Adrenal gland (tissue), 12 donors: Measurements from ENCODE around the gene BSN. TPM values are rescaled to one million over a fixed set of nuclear protein-coding genes. Genes with fewer than 3 reads are reported as not detected.

Source experiments
- DNase-seq, 7 donors: peaks; one replicate each; pipeline ENCODE4 v3.0.0-alpha.2; 2019 to 2020
- H3K27ac ChIP-seq, 5 donors: fragments of 200-600 bp; sonication (generic) in 4 of 5; 1 replicate in 3 of 5; 2 replicates in 2 of 5; pipeline versions ENCODE4 v1.5.1 to v1.8.0; 2016 to 2020; ENCODE audit warnings: mild to moderate bottlenecking in 1 of 5
- H3K27me3 ChIP-seq: fragments of 200-600 bp; 2 replicates; pipeline ENCODE4 v1.8.0; 2021
- H3K36me3 ChIP-seq, 2 donors: fragments of 200-600 bp; replicated peaks in 1 of 2; 1 replicate in 1 of 2; 2 replicates in 1 of 2; pipeline versions ENCODE4 v1.5.1 to v1.8.0; 2018 to 2022
- H3K4me1 ChIP-seq, 2 donors: fragments of 200-600 bp; replicated peaks in 1 of 2; 1 replicate in 1 of 2; 2 replicates in 1 of 2; pipeline versions ENCODE4 v1.5.1 to v1.8.0; 2018 to 2021
- H3K4me3 ChIP-seq, 4 donors: fragments of 200-600 bp; sonication (generic) in 3 of 4; one replicate each; pipeline ENCODE4 v1.5.1; 2016 to 2018
- H3K9me3 ChIP-seq, 3 donors: fragments of 200-600 bp; sonication (generic) in 1 of 3; replicated peaks in 1 of 3; 1 replicate in 2 of 3; 2 replicates in 1 of 3; pipeline versions ENCODE4 v1.5.1 to v1.8.0; 2016 to 2021
- POLR2A ChIP-seq, 2 donors: fragments of 450-650 bp; IDR thresholded peaks; one replicate each; pipeline ENCODE4 v1.6.1; 2017; ENCODE audit warnings: antibody characterized with exemption in 2 of 2, mild to moderate bottlenecking in 2 of 2, moderate library complexity in 1 of 2
- WGBS, 4 donors: extraction: QIAGEN DNeasy Blood & Tissue Kit in 2 of 4; methylation state at CpG; one replicate each; pipeline versions ENCODE4 v1.1.5 to v1.1.7; 2013 to 2017; 5-methylcytosine and 5-hydroxymethylcytosine counted together
- intact Hi-C, 2 donors: fragments of 100-400 bp; cut with DNase I; formaldehyde crosslinking; loops; one replicate each; pipeline versions ENCODE4 v1.14.1 to v1.15.0; 2022 to 2023
- polyA plus RNA-seq, 3 donors: library from polyadenylated mRNA; stranded (reverse); fragments of 200-250 nt in 2 of 3; fragments of 350-450 nt in 1 of 3; fragmentation: Illumina TruSeq in 1 of 3; extraction: RNeasy Lipid Tissue Mini Kit (QIAGEN cat#74804) in 1 of 3; gene quantifications; one replicate each; pipeline ENCODE4 v1.2.3, GENCODE V29; 2013 to 2014
- total RNA-seq, 9 donors: library from RNA; depleted of rRNA in 4 of 9; stranded (reverse); fragments of >200 nt in 4 of 9; fragments of 120-200 nt in 1 of 9; fragmentation: NEBNext Ultra II Directional in 1 of 9; extraction: Animal tissue kit (Norgen Biotek cat#: 25700) in 1 of 9; gene quantifications; one replicate each; pipeline versions ENCODE4 v1.1.0 to v1.2.4, GENCODE V29; 2013 to 2023
- TF ChIP-seq, protein P1 (sequence below), 6 experiments: fragments of 450-650 bp in 4 of 6; fragments of 200-600 bp in 2 of 6; sonication (generic) in 1 of 6; IDR thresholded peaks; 1 replicate in 5 of 6; 2 replicates in 1 of 6; pipeline versions ENCODE4 v1.5.1 to v1.8.0; 2016 to 2021; ENCODE audit warnings: antibody characterized with exemption in 6 of 6, mild to moderate bottlenecking in 2 of 6, moderate library complexity in 1 of 6
- donor health status: healthy with polysubstance abuse.
- donor health status: Bipolar disorder and iron deficiency.
- donor health status: DM: yes; HTN: yes; CAD: no.
- donor health status: DM: no; HTN: no; CAD: no.
- donor health status: DM: no; HTN: no; CAD: no.
- donor health status: DM: yes; HTN: yes; CAD: no.

Gene BSN
- total and polyA plus RNA-seq, 12 donors = 0.27 to 4.6 (median 1.5) TPM

DNA sequence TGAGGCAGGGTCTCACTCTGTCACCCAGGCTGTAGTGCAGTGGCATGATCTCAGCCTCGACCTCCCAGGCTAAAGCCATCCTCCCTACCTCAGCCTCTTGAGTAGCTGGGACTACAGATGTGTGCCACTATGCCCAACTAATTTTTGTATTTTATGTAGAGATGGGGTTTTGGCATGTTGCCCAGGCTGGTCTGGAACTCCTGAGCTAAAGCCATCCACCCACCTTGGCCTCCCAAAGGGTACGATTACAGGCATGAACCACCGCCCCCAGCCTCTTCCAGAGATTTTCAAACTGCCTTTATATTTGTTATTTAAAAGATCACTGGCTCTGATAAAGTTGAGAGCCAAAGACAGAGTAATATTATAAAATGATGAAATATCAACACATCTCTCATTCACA lies 37.3 kb downstream of the BSN start:
- intact Hi-C loops = no loop called here
- Histone ChIP-seq H3K4me1 (no peaks in the 10 kb centered on the region), H3K36me3 (no peaks in the 10 kb centered on the region), H3K4me3 (no peak overlapping the region), H3K9me3 (no peaks in the 10 kb centered on the region), H3K27me3 (no peaks in the 10 kb centered on the region), H3K27ac (no peak overlapping the region)
- no peak for DNase-seq
- 77 to 89% (median 81%) methylated on average over 3 of the region's 3 CpGs for WGBS, 4 donors
- no peak for TF ChIP-seq POLR2A (IDR thresholded peaks at IDR 0.05)
- TF ChIP-seq, protein P1, sequence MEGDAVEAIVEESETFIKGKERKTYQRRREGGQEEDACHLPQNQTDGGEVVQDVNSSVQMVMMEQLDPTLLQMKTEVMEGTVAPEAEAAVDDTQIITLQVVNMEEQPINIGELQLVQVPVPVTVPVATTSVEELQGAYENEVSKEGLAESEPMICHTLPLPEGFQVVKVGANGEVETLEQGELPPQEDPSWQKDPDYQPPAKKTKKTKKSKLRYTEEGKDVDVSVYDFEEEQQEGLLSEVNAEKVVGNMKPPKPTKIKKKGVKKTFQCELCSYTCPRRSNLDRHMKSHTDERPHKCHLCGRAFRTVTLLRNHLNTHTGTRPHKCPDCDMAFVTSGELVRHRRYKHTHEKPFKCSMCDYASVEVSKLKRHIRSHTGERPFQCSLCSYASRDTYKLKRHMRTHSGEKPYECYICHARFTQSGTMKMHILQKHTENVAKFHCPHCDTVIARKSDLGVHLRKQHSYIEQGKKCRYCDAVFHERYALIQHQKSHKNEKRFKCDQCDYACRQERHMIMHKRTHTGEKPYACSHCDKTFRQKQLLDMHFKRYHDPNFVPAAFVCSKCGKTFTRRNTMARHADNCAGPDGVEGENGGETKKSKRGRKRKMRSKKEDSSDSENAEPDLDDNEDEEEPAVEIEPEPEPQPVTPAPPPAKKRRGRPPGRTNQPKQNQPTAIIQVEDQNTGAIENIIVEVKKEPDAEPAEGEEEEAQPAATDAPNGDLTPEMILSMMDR (IDR thresholded peaks at IDR 0.05) = no peak

DNA sequence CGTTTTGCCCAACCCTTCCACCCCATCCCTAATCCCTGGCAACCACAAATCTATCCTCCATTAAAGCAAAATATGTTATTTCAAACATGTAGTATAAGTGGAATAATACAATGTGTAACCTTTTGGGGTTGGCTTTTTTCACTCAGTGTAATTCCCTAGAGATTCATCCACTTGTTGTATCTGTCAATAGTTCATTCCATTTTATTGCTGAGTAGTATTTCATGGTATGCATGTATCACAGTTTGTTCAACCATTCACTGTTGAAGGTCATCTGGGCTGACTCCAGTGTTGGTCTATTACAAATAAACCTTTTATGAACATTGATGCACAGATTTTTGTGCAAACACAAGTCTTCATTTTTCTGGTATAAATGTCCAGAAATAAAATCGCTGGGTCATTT lies 38.8 kb downstream of the BSN start:
- H3K4me3 ChIP-seq = no peak overlapping the region
- no peak for TF ChIP-seq POLR2A (IDR thresholded peaks at IDR 0.05)
- TF ChIP-seq, protein P1 (IDR thresholded peaks at IDR 0.05) = no peak
- no peaks in the 10 kb centered on the region for H3K27me3 ChIP-seq
- no peaks in the 10 kb centered on the region for H3K36me3 ChIP-seq
- no peaks in the 10 kb centered on the region for H3K9me3 ChIP-seq
- H3K4me1 ChIP-seq = no peaks in the 10 kb centered on the region
- DNase-seq = no peak
- intact Hi-C loops = no loop called here
- H3K27ac ChIP-seq = no peak overlapping the region
- 70 to 78% (median 75%) methylated on average over 2 of the region's 2 CpGs for WGBS, 4 donors

DNA sequence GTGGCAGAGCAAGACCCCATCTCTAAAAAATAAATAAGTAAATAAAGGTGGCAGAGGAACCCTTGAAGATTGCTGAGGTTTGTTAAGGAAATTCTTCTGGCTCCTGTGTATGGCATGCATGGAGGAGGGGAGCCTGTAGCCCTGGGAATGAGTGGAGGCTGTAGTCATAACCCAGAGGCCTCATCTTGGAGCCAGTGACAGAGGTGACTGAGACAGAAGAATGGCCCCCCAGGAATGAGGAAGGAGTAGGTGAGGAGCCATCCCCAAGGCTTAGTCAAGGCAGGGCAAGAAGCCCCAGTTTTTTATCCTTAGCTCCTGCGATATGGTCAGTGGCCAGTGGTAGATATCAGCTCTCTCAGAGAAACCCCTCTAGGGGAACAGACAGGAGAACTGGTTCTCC lies 46.5 kb downstream of the BSN start:
- Histone ChIP-seq H3K4me1 (no peaks in the 10 kb centered on the region), H3K27me3 (no peaks in the 10 kb centered on the region), H3K36me3 (no peaks in the 10 kb centered on the region), H3K9me3 (no peaks in the 10 kb centered on the region), H3K4me3 (no peak overlapping the region), H3K27ac (no peak overlapping the region)
- WGBS, 4 donors = 92 to 100% (median 98%) methylated on average over 1 of the region's 1 CpG
- no peak for DNase-seq
- intact Hi-C loops = no loop called here
- TF ChIP-seq, protein P1 (IDR thresholded peaks at IDR 0.05) = no peak
- TF ChIP-seq POLR2A (IDR thresholded peaks at IDR 0.05) = no peak

DNA sequence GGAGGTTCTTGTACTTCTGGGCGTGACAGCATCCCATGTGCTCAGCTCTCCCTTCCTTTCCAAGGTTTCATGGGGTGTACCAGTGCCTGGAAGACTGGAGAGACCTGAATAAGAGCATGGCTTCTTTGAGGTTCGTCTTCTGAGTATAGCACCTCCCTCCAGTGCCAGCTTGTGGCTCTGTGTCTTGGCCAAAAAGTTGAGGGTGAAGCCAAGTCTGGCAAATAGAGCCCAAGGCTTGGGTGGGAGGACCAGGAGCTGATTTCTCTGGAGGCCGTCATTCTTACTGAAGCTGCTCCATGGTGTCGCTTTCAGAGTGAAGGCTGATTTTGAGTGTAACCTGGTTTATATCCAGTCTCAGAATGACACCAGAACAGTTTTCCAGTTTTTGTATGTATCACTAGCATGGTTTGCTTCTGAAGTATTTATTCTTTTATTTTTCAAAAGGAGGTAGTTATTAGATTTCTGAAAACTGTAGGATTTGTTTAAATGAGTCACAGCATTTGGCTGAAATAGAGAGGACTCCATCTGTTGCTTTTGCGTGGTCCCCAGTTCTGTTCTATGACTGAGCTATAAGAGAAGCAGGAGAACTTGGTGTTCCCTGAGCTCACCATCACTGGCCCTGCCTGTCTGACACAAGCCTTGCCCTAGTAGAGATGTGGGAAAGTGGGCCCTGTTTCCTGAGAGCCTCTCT lies 47.2 kb downstream of the BSN start:
- DNase-seq = no peak
- no peak overlapping the region for H3K4me3 ChIP-seq
- no peak overlapping the region for H3K27ac ChIP-seq
- no peaks in the 10 kb centered on the region for H3K4me1 ChIP-seq
- H3K36me3 ChIP-seq = no peaks in the 10 kb centered on the region
- H3K9me3 ChIP-seq = no peaks in the 10 kb centered on the region
- H3K27me3 ChIP-seq = no peaks in the 10 kb centered on the region
- intact Hi-C loops = no loop called here
- TF ChIP-seq POLR2A (IDR thresholded peaks at IDR 0.05) = no peak
- TF ChIP-seq, protein P1 (IDR thresholded peaks at IDR 0.05) = no peak
- 85 to 93% (median 90%) methylated on average over 5 of the region's 5 CpGs for WGBS, 4 donors
